ENCODE measurements around the gene CAMTA1. TPM values are rescaled to one million over a fixed set of nuclear protein-coding genes. Genes with fewer than 3 reads are reported as not detected.

CAMTA1 gene
- polyA plus RNA-seq, 1 donor (not counting 4 experiments of a cell fraction or from before 2014, with no cell fraction given) = 51.4 TPM

DNA sequence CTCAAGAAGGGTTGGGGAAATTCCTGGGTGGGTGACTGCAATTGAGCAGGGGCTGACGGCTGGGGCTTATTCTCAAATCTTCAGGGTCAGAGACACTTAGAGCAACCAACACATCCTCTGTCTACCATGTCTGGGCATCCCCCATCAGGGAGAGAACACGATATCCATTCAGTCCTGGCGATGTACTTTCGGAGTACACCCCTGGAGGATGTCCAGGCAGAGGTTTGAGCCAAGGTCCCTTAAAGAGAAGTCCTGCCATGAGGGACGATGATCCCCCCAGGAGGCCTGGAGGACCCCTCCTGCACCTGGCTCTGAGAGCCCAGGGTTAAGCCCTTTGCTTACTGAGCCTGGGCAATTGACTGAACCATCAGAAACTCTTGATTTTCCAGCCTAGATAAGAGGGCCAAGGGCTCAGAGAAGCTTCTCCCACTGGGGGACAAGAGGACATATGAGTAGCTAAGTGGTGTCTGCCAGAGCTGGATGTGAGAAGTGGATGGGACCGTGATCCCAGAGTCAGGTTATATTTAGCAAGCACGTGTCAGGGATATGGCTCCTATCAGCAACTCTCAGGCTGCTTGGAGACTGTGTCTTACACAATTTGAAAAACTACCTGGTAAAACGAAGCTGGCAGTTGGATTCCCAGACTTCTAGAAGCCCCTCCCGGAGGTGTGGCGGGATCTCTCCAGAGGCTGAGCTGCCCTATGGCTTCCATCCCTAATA lies 732.5 kb downstream of the CAMTA1 start:
- no peak for FAIRE-seq
- H3K4me2 ChIP-seq (ENCODE audit: control insufficient read depth, extremely low read depth, insufficient read depth, low read depth, low read length) = no peak overlapping the region
- H3K4me1 ChIP-seq (ENCODE audit: control insufficient read depth, extremely low read depth, insufficient read depth, low read length) = no peaks in the 10 kb centered on the region
- no peaks in the 10 kb centered on the region for H3K9me3 ChIP-seq (ENCODE audit: control insufficient read depth, low read depth, low read length)
- no peaks in the 10 kb centered on the region for H3K9me1 ChIP-seq (ENCODE audit: control insufficient read depth, extremely low read depth, insufficient read depth, low read length)
- no peak overlapping the region for H3K9ac ChIP-seq (ENCODE audit: control insufficient read depth, extremely low read depth, insufficient read depth, low read length)
- dilution Hi-C loops (cut with MboI; ENCODE audit: extremely low pct_ligation_motif_present, low sequenced_read_pairs) = no loop called here
- H3K79me2 ChIP-seq (ENCODE audit: control insufficient read depth, insufficient read depth, low read length) = no peaks in the 10 kb centered on the region
- no peaks in the 10 kb centered on the region for H4K20me1 ChIP-seq (ENCODE audit: control insufficient read depth, extremely low read depth, insufficient read depth, low read length)
- H3K4me3 ChIP-seq (ENCODE audit: control insufficient read depth in 2 of 3, extremely low read depth in 1 of 3, insufficient read depth in 2 of 3, low read depth in 1 of 3, low read length in 3 of 3) = no peak overlapping the region
- H3K27ac ChIP-seq (ENCODE audit: control insufficient read depth, insufficient read depth, low read length) = no peak overlapping the region
- no peak overlapping the region for H2AFZ ChIP-seq (ENCODE audit: control insufficient read depth, low read length)
- peaks cover 26% of the 10 kb centered on the region for H3K27me3 ChIP-seq (ENCODE audit: control insufficient read depth, extremely low read depth, insufficient read depth, low read length)
- H3K36me3 ChIP-seq (ENCODE audit: control insufficient read depth in 2 of 2, extremely low read depth in 1 of 2, insufficient read depth in 2 of 2, low read length in 2 of 2) = no peaks in the 10 kb centered on the region
- TF ChIP-seq, protein P1, sequence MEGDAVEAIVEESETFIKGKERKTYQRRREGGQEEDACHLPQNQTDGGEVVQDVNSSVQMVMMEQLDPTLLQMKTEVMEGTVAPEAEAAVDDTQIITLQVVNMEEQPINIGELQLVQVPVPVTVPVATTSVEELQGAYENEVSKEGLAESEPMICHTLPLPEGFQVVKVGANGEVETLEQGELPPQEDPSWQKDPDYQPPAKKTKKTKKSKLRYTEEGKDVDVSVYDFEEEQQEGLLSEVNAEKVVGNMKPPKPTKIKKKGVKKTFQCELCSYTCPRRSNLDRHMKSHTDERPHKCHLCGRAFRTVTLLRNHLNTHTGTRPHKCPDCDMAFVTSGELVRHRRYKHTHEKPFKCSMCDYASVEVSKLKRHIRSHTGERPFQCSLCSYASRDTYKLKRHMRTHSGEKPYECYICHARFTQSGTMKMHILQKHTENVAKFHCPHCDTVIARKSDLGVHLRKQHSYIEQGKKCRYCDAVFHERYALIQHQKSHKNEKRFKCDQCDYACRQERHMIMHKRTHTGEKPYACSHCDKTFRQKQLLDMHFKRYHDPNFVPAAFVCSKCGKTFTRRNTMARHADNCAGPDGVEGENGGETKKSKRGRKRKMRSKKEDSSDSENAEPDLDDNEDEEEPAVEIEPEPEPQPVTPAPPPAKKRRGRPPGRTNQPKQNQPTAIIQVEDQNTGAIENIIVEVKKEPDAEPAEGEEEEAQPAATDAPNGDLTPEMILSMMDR (optimal IDR thresholded peaks at IDR 0.05 in 1 of 3, IDR thresholded peaks at IDR 0.05 in 1 of 3, conservative IDR thresholded peaks at IDR 0.05 in 1 of 3; ENCODE audit: extremely low read depth in 1 of 3, insufficient read depth in 2 of 3, low read length in 3 of 3) = no peak
- DNase-seq (ENCODE audit: low read depth, low spot score) = no peak

DNA sequence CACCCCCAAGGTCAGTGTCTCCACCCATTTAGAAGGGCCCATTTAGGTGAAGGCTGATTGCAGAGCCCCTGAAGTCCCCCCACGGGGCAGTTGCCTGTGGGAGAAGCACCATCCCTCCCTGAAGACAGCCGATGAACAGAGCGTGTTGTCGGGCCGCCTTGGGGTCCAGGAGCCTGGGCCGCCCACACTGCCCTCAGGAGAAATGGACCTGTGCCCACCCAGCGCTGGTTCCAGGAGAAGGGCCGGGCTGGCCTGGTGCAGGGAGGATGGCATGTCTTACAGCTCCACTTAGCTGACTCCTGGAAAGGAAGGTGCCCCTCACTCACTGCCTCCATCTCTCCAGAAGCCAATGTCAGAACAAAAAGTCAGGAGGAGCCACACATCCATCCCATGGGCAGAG lies 733.2 kb downstream of the CAMTA1 start:
- H4K20me1 ChIP-seq (ENCODE audit: control insufficient read depth, extremely low read depth, insufficient read depth, low read length) = no peaks in the 10 kb centered on the region
- dilution Hi-C loops (cut with MboI; ENCODE audit: extremely low pct_ligation_motif_present, low sequenced_read_pairs) = no loop called here
- no peak overlapping the region for H3K27ac ChIP-seq (ENCODE audit: control insufficient read depth, insufficient read depth, low read length)
- no peaks in the 10 kb centered on the region for H3K79me2 ChIP-seq (ENCODE audit: control insufficient read depth, insufficient read depth, low read length)
- no peaks in the 10 kb centered on the region for H3K36me3 ChIP-seq (ENCODE audit: control insufficient read depth in 2 of 2, extremely low read depth in 1 of 2, insufficient read depth in 2 of 2, low read length in 2 of 2)
- no peak for DNase-seq (ENCODE audit: low read depth, low spot score)
- no peak for FAIRE-seq
- H3K27me3 ChIP-seq (ENCODE audit: control insufficient read depth, extremely low read depth, insufficient read depth, low read length) = peaks cover 24% of the 10 kb centered on the region
- H3K4me3 ChIP-seq (ENCODE audit: control insufficient read depth in 2 of 3, extremely low read depth in 1 of 3, insufficient read depth in 2 of 3, low read depth in 1 of 3, low read length in 3 of 3) = no peak overlapping the region
- TF ChIP-seq, protein P1 (optimal IDR thresholded peaks at IDR 0.05 in 1 of 3, IDR thresholded peaks at IDR 0.05 in 1 of 3, conservative IDR thresholded peaks at IDR 0.05 in 1 of 3; ENCODE audit: extremely low read depth in 1 of 3, insufficient read depth in 2 of 3, low read length in 3 of 3) = no peak
- no peak for TF ChIP-seq EZH2 (IDR thresholded peaks at IDR 0.05; ENCODE audit: low read length)
- no peaks in the 10 kb centered on the region for H3K4me1 ChIP-seq (ENCODE audit: control insufficient read depth, extremely low read depth, insufficient read depth, low read length)
- H3K4me2 ChIP-seq (ENCODE audit: control insufficient read depth, extremely low read depth, insufficient read depth, low read depth, low read length) = no peak overlapping the region
- H3K9me3 ChIP-seq (ENCODE audit: control insufficient read depth, low read depth, low read length) = no peaks in the 10 kb centered on the region
- H3K9me1 ChIP-seq (ENCODE audit: control insufficient read depth, extremely low read depth, insufficient read depth, low read length) = no peaks in the 10 kb centered on the region
- H3K9ac ChIP-seq (ENCODE audit: control insufficient read depth, extremely low read depth, insufficient read depth, low read length) = no peak overlapping the region
- no peak overlapping the region for H2AFZ ChIP-seq (ENCODE audit: control insufficient read depth, low read length)

Measured in keratinocyte (primary cell).